KOPT-K1 (cell line): ENCODE data around the gene TBC1D1.

ENCODE experiments used
- H3K27ac ChIP-seq: fragments of 200-600 bp; sonication (generic); 2 replicates; pipeline ENCODE4 v1.5.1; 2016; ENCODE audit warnings: antibody characterized with exemption, mild to moderate bottlenecking, low read depth, low read length; ENCODE audit not compliant: poor library complexity, severe bottlenecking
- H3K36me3 ChIP-seq: fragments of 200-600 bp; sonication (generic); 2 replicates; pipeline ENCODE4 v1.5.1; 2017; ENCODE audit warnings: antibody characterized with exemption, mild to moderate bottlenecking, low read length, moderate library complexity; ENCODE audit not compliant: insufficient read depth
- H3K9me3 ChIP-seq: fragments of 200-600 bp; sonication (generic); 2 replicates; pipeline ENCODE4 v1.5.1; 2017; ENCODE audit warnings: antibody characterized with exemption, low read length, mild to moderate bottlenecking; ENCODE audit not compliant: insufficient read depth, poor library complexity, severe bottlenecking

Gene TBC1D1

DNA sequence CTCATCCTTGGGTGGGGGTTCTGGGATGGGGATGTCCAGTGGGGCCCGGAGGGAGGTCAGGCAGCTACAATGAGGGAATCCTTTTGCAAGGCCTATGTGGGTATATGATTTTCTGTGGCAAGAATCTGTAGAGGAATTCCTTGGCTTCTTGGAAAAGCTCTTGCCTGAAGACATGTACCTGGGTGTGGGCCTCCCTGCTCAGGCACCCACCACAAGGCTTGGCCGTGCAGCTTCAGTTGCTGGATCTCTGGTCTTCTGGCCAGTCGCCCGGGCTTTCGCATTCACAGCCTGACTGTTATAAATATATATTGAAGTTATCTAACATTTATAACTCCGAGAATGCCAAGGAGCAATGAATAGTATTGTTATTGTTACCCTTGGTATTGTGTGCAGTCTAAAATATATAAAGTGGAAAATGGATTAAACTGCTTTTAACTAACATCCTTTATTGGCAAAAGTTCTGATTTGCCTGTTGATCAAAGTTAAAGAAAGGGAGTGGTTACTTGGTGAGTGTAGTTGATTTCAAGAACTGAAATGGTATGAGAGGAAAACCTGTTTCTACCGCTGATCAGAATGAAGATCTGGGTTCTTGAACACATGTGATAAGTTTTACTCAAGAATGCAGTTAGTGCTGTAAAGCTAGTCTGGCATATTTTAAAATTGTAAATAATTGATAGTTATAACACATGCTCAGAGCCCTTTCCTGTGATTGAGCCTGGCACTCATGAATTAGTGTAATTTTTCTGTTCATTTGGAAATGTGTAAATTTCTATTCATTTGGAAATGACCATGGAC, 105.3 kb downstream of the TBC1D1 start:
- H3K9me3 ChIP-seq: no peaks in the 10 kb centered on the region
- no peaks in the 10 kb centered on the region for H3K36me3 ChIP-seq
- no peak overlapping the region for H3K27ac ChIP-seq

DNA sequence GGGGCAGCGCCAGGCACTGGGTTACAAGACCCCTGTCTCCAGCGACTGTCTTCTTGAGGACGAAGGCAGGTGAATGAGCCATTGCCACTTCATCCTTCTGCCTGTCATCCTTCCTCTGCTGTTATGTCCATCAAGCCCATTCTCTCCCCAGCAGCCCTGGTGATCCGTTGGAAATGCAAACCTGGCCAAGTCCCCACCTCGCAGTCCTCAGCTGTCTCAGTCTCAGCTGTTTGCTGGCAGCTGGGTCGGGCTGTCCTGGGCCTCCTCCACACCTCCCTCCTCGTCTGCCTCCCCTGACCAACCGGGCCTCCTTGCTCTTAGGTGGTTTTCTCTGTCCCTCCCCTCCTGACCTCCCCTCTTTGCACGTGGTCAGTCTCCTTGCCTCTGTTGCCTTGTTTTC, 107.3 kb downstream of the TBC1D1 start:
- Histone ChIP-seq H3K27ac (no peak overlapping the region), H3K36me3 (no peaks in the 10 kb centered on the region), H3K9me3 (no peaks in the 10 kb centered on the region)

DNA sequence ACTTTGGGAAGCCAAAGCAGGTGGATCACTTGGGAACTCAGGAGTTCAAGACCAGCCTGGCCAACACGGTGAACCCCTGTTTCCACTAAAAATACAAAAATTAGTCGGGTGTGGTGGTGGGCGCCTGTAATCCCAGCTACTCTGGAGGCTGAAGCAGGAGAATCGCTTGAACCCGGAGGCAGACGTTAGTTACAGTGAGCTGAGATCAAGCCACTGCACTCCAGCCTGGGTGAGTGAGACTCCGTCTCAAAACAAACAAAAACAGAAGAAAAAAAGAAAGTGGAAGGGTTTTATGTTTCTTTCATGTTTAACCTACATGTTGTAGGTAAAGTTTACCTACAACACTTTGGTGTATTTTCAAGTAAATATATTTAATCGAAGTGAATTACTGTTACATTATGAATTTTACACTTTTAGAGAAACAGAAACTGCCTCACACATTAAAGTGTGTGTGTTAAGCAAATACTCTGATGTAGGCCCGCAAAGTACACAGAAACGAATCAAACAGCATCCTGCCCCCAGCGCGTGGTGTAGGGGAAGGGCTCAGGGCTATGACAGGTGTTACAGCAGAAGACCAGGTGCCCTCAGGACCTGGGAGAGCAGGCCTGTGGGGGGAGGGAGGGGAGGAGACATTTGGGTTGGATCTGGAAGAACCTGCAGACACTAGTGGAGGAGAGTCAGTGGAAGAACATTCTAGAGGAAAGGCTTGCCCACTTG, 108.3 kb downstream of the TBC1D1 start:
- H3K9me3 ChIP-seq: no peaks in the 10 kb centered on the region
- H3K36me3 ChIP-seq: no peaks in the 10 kb centered on the region
- no peak overlapping the region for H3K27ac ChIP-seq

DNA sequence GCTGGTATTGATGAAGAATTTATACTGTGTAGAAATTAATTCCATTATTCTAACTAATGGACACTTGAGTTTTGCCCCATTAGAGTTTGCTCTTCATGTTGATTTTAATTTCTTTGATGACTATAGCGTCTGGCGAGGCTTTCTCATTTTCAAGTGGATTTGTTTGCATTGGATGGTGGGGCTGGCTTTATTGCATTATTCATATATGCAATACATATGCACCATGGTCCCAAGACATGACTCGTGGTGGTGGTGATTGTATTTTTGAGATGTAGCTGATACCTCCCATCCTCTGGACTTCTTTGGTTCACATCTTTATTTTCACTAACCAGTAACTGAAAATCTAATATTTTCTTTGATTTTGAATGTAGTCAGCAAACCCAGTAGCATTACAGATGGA, 109.1 kb downstream of the TBC1D1 start:
- Histone ChIP-seq H3K36me3 (no peaks in the 10 kb centered on the region), H3K9me3 (no peaks in the 10 kb centered on the region), H3K27ac (no peak overlapping the region)

DNA sequence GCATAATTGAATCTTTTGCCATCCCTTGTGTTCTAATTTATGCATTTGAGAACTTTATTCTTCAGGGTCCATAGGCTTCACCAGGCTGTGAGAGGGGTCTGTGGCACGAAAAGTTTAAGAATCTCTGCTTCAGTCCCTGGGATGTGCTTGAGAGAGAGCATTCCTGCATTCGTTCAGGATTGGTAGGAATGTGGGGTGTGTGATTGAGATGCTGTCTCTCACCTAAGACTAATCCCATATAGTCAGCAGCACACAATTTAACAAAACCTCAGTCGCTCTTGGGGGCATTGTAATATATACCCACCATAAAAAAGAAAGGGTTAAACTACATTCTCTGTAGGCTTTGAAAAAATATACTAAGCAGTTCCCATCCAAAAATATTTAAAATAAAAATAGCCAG, 111.0 kb downstream of the TBC1D1 start:
- Histone ChIP-seq H3K9me3 (no peaks in the 10 kb centered on the region), H3K27ac (no peak overlapping the region), H3K36me3 (no peaks in the 10 kb centered on the region)

DNA sequence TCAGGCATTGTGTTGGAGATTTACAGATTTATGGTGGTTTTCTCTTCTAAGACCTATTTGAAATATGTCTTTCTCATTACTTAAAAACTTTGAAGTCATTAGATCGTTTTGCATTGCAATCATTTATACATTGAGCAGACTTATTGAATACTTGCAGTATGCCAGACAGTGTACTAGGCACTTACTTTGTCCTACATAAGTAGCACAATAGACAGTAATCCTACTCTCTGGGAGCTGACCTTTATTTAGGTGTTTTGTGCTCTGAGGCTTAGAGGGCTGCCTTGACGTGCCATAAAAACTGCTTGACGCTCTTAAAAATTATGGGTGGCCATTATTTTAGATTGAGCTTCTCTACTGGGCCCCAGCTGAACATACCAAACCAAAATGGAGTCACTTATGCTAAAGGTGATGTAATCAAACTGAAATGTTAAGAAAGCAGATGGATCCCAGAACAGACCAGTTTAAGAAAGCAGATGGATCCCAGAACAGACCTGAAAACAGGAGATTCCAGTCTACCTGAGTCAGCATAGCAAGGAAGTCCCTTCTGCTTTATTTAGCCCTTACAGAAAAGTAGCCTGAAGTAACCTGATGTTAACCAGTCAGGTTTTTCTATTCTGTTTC, 111.7 kb downstream of the TBC1D1 start:
- Histone ChIP-seq H3K27ac (no peak overlapping the region), H3K36me3 (no peaks in the 10 kb centered on the region), H3K9me3 (no peaks in the 10 kb centered on the region)

DNA sequence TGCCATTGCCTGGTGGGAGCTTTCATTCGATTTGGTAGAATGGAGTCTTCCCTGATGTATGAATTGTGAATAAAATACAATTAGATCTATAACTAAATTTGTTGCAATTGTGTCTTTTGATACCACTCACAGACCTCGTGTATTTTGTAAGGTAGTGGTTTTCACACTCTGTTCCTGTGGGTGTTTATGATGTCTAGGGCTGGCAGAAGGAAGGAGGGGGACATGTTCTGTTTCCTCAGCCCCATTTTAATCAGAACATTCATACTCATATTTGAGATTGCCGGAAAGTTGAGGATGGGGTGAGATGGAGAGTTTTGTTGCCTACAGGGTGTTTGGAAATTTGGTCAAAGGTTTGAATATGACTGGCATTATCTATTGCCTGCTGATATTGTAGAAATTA, 112.2 kb downstream of the TBC1D1 start:
- Histone ChIP-seq H3K9me3 (no peaks in the 10 kb centered on the region), H3K27ac (no peak overlapping the region), H3K36me3 (no peaks in the 10 kb centered on the region)

DNA sequence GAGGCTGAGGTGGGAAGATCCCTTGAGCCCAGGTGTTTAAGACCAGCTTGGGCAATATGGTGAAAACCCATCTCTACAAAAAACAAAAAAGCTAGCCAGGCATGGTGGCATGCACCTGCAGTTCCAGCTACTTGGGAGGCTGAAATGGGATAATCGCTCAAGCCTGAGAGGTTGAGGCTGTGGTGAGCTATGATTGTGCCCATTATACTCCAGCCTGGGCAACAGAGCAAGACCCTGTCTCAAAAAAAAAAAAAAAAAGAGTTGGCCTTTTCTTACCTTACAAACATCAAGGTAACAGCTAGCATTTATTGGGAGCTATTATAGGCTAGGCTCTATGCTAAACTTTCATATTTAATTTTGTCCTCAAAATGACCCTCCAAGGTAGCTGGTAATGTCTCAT, 112.7 kb downstream of the TBC1D1 start:
- H3K36me3 ChIP-seq: no peaks in the 10 kb centered on the region
- H3K9me3 ChIP-seq: no peaks in the 10 kb centered on the region
- no peak overlapping the region for H3K27ac ChIP-seq

DNA sequence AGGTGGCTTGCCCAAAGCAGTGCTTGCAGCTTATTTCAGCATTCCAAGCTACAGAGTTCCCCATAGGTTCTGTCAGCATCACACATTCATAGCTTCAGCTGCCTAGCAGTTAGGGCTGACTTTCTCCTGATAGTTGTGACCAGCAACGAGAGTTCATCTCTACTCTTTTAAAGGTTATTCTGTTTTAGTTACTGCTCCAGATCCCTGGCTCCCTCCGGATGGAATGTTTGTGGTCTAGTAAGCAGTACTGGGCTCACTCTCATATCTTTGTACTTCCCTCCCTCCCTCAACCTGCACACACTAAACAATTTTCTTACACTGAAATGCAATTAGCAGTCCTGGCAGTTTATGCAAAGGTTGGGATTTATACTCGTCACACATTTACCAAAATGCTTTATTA, 113.2 kb downstream of the TBC1D1 start:
- Histone ChIP-seq H3K27ac (no peak overlapping the region), H3K9me3 (no peaks in the 10 kb centered on the region), H3K36me3 (no peaks in the 10 kb centered on the region)

DNA sequence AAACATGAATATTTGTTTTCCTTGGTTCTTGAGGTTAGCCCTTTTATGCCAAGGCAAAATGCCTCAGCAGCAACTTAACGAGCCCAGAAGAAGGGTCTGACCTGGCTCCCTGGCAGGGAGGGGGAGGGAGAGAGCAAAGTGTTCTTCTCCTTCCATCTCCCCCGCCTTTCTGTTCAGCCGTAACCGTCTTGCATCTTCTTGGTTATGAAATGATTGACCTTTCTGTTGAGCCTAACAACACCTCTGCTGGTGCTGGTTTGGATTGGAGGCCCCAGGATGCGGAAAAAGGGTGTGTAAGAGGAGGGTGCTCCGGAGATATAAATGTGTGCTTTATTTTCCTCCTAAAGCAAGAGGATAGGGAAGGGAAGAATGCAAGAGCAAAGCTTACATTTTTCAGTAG, 114.0 kb downstream of the TBC1D1 start:
- no peaks in the 10 kb centered on the region for H3K9me3 ChIP-seq
- H3K36me3 ChIP-seq: no peaks in the 10 kb centered on the region
- no peak overlapping the region for H3K27ac ChIP-seq

DNA sequence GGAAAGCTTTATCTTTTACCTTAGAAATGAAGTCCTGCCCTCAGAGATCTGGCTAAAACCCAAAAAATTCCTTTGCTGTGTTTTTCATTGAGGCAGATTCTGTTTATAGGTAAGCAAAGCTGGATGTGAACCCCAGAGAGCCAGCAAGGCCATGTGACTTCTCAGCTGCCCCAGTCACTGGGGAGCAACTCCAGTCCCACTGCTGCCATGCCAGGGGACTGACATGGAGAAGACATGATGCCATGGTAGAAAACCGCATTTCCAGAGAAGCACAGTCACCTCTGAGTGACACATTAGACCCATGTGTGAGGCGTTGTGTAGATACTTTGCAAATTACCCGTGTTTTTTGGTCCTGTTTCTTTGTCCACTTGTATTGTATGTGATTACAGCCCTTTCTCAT, 114.8 kb downstream of the TBC1D1 start:
- H3K27ac ChIP-seq: no peak overlapping the region
- no peaks in the 10 kb centered on the region for H3K36me3 ChIP-seq
- no peaks in the 10 kb centered on the region for H3K9me3 ChIP-seq

DNA sequence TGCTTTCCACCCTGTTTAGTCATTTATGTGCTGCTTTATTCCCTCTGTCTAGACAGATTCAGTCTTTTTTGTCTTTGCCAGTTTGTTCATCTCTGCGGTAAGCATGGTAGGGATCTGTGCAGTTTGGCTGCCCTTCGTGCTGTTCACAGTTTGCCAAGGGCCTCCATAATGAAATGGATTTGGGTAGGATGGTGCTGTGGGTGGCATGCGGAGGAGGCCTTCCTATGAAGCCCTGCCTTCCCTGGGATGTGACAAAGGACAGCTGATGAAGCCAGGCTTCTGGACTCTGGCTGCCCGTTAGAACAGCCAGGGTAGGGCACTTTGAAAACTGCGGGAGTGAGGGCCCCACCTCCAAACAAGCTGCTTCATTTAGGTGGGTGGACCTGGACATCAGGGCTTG, 116.8 kb downstream of the TBC1D1 start:
- Histone ChIP-seq H3K27ac (no peak overlapping the region), H3K36me3 (no peaks in the 10 kb centered on the region), H3K9me3 (no peaks in the 10 kb centered on the region)

DNA sequence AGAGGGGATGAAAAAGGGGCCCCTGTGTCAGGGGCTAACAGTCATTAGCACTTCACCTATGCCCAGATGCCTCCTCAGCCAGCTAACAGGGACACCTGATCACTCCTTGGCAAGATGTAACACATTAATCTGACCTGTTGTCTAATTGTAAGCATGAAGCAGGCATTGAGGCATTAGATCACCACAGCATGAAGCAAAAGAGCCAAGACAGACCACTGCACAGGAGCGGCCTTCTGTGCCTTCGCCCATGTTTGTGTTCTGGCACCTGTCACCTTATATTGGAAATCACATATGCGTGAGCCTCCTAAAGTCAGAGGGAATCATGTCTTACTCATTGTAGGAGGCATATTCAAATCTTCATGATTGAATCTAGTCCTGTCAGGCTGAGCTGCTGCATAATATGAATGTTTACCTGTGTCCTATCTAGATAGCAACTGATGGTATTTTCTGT, 117.7 kb downstream of the TBC1D1 start:
- Histone ChIP-seq H3K36me3 (no peaks in the 10 kb centered on the region), H3K9me3 (no peaks in the 10 kb centered on the region), H3K27ac (no peak overlapping the region)

DNA sequence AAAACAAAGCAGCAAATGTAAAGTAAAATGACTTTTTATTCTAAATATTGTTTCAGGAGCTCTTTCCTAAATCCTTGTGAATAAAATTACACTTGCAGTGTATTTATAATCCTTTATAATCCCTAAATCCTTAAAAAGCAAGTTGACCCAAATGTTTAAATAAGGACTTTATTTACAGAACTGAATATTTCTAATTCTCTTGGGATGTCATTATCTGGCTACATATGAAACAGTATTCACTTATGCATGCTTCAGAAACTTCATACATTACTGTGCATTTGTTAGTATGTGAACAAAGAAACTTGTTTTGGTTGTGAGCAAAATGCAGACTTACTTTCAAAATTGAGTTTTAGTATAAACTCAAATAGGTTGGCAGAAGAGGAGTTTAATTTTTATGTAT, 118.5 kb downstream of the TBC1D1 start:
- Histone ChIP-seq H3K9me3 (no peaks in the 10 kb centered on the region), H3K36me3 (peaks cover 5% of the 10 kb centered on the region; the same call in 1 of the 2 replicates), H3K27ac (no peak overlapping the region)

DNA sequence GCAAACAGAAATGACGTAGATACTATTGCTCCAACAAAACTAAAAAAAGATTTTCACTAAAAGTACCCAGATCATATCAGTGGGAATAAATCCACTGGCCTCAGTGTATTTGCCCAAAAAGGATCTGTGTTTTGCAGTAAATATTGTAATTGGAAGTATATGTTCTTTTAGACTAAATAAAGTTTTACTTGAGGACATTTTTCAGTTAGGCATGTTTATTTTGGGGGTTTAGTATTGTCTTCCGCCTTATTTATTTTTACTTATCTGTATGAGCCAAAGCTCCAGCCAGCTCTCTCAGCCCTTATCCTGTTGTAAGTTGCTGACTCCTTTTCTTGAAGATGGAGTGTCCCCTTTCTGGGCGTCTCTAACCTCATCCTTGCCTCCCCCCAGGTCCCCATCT, 119.1 kb downstream of the TBC1D1 start:
- Histone ChIP-seq H3K27ac (no peak overlapping the region), H3K36me3 (peaks cover 11% of the 10 kb centered on the region; the same call in 1 of the 2 replicates), H3K9me3 (no peaks in the 10 kb centered on the region)
